H9 (cell line): ENCODE results near the gene TBCEL. TPM values are rescaled to one million over a fixed set of nuclear protein-coding genes. Genes with fewer than 3 reads are reported as not detected.

Experiments
- DNase-seq: peaks from one replicate; pipeline ENCODE4 v3.0.0-alpha.2; 2017
- H2AFZ ChIP-seq: one replicate; pipeline ENCODE4 v1.6.1; 2013; ENCODE audit warnings: mild to moderate bottlenecking, low read length, control low read depth, moderate library complexity
- H2AK5ac ChIP-seq: 2 replicates; pipeline ENCODE4 v1.6.1; 2013; ENCODE audit warnings: low read length, control low read depth, mixed read lengths; ENCODE audit not compliant: insufficient read length
- H2BK120ac ChIP-seq: one replicate; pipeline ENCODE4 v1.6.1; 2013; ENCODE audit warnings: low read depth, mild to moderate bottlenecking, low read length, control low read depth, inconsistent platforms; ENCODE audit not compliant: poor library complexity, severe bottlenecking
- H2BK12ac ChIP-seq: 2 replicates; pipeline ENCODE4 v1.6.1; 2013; ENCODE audit warnings: low read length, control low read depth, mixed read lengths, low read depth; ENCODE audit not compliant: insufficient read length
- H2BK15ac ChIP-seq: 2 replicates; pipeline ENCODE4 v1.6.1; 2013; ENCODE audit warnings: low read depth, low read length, control low read depth
- H2BK20ac ChIP-seq: one replicate; pipeline ENCODE4 v1.6.1; 2013; ENCODE audit warnings: low read depth, mild to moderate bottlenecking, low read length, control low read depth, inconsistent platforms; ENCODE audit not compliant: poor library complexity, severe bottlenecking
- H2BK5ac ChIP-seq: 2 replicates; pipeline ENCODE4 v1.6.1; 2013; ENCODE audit warnings: low read length, control low read depth, mixed read lengths; ENCODE audit not compliant: insufficient read length
- H3K14ac ChIP-seq: 2 replicates; pipeline ENCODE4 v1.6.1; 2013; ENCODE audit warnings: low read length, control low read depth; ENCODE audit not compliant: insufficient read depth
- H3K18ac ChIP-seq: 2 replicates; pipeline ENCODE4 v1.6.1; 2013; ENCODE audit warnings: low read depth, mild to moderate bottlenecking, mixed read lengths, low read length, control low read depth; ENCODE audit not compliant: insufficient read length
- H3K23ac ChIP-seq: 2 replicates; pipeline ENCODE4 v1.6.1; 2013; ENCODE audit warnings: low read length, control low read depth, mixed read lengths, low read depth; ENCODE audit not compliant: insufficient read length
- H3K23me2 ChIP-seq: 2 replicates; pipeline ENCODE4 v1.6.1; 2013; ENCODE audit warnings: low read depth, mild to moderate bottlenecking, mixed read lengths, low read length, control low read depth; ENCODE audit not compliant: insufficient read length, poor library complexity, severe bottlenecking
- H3K27ac ChIP-seq: 2 replicates; pipeline ENCODE4 v1.5.1; 2013; ENCODE audit warnings: low read length, control low read depth, mixed read lengths, low read depth; ENCODE audit not compliant: insufficient read length
- H3K27me3 ChIP-seq: 2 replicates; pipeline ENCODE4 v1.6.1; 2013; ENCODE audit warnings: low read length, control low read depth, inconsistent platforms; ENCODE audit not compliant: insufficient read depth
- H3K4ac ChIP-seq: 2 replicates; pipeline ENCODE4 v1.6.1; 2013; ENCODE audit warnings: low read depth, mild to moderate bottlenecking, control low read depth, inconsistent platforms, low read length, moderate library complexity
- H3K4me1 ChIP-seq: 2 replicates; pipeline ENCODE4 v1.6.1; 2013; ENCODE audit warnings: low read length, control low read depth, inconsistent platforms; ENCODE audit not compliant: insufficient read depth
- H3K4me2 ChIP-seq: 2 replicates; pipeline ENCODE4 v1.6.1; 2013; ENCODE audit warnings: low read length, control low read depth, mixed read lengths; ENCODE audit not compliant: insufficient read length, insufficient read depth
- H3K56ac ChIP-seq: 2 replicates; pipeline ENCODE4 v1.6.1; 2013; ENCODE audit warnings: low read depth, mild to moderate bottlenecking, mixed read lengths, low read length, control low read depth; ENCODE audit not compliant: insufficient read length
- H3K79me1 ChIP-seq: 2 replicates; pipeline ENCODE4 v1.6.1; 2013; ENCODE audit warnings: low read depth, mild to moderate bottlenecking, moderate library complexity, low read length, control low read depth, inconsistent platforms; ENCODE audit not compliant: insufficient read depth, poor library complexity, severe bottlenecking
- H3K79me2 ChIP-seq: 2 replicates; pipeline ENCODE4 v1.6.1; 2013; ENCODE audit warnings: low read length, control low read depth, inconsistent platforms; ENCODE audit not compliant: insufficient read depth
- H3K9ac ChIP-seq: 2 replicates; pipeline ENCODE4 v1.6.1; 2013; ENCODE audit warnings: low read length, control low read depth, mixed read lengths; ENCODE audit not compliant: insufficient read length; ENCODE audit errors: extremely low read depth
- H3K9me3 ChIP-seq: one replicate; pipeline ENCODE4 v1.6.1; 2013; ENCODE audit warnings: low read depth, low read length, inconsistent platforms; ENCODE audit not compliant: control insufficient read depth
- H3T11ph ChIP-seq: one replicate; pipeline ENCODE4 v1.6.1; 2013; ENCODE audit warnings: mild to moderate bottlenecking, low read length, control low read depth, inconsistent platforms
- H4K20me1 ChIP-seq: one replicate; pipeline ENCODE4 v1.6.1; 2013; ENCODE audit not compliant: control insufficient read depth, insufficient read length, insufficient read depth
- H4K5ac ChIP-seq: 2 replicates; pipeline ENCODE4 v1.6.1; 2013; ENCODE audit warnings: low read depth, mild to moderate bottlenecking, mixed read lengths, low read length, control low read depth; ENCODE audit not compliant: insufficient read length
- H4K8ac ChIP-seq: replicated peaks from 2 replicates; pipeline ENCODE4 v1.6.1; 2013; ENCODE audit warnings: low read length, control low read depth, mixed read lengths, low read depth; ENCODE audit not compliant: insufficient read length
- H4K91ac ChIP-seq: 2 replicates; pipeline ENCODE4 v1.6.1; 2013; ENCODE audit warnings: low read depth, mild to moderate bottlenecking, moderate library complexity, mixed read lengths, low read length, control low read depth; ENCODE audit not compliant: insufficient read length
- H3K27ac Mint-ChIP-seq, 3 experiments: 2 replicates in 2 of 3; 3 replicates in 1 of 3; pipeline ENCODE4 v1.8.0; 2020 to 2021; ENCODE audit warnings: mixed read lengths in 3 of 3, mild to moderate bottlenecking in 1 of 3, moderate library complexity in 1 of 3
- H3K27me3 Mint-ChIP-seq: 2 replicates; pipeline ENCODE4 v1.8.0; 2021; ENCODE audit warnings: low read depth, mild to moderate bottlenecking, moderate library complexity, mixed read lengths
- H3K36me3 Mint-ChIP-seq, 3 experiments: 2 replicates in 2 of 3; 3 replicates in 1 of 3; pipeline ENCODE4 v1.8.0; 2020 to 2021; ENCODE audit warnings: low read depth in 3 of 3, mixed read lengths in 3 of 3; ENCODE audit not compliant: insufficient read depth in 1 of 3
- H3K4me1 Mint-ChIP-seq, 2 experiments: 2 replicates each; pipeline ENCODE4 v1.8.0; 2020; ENCODE audit warnings: mixed read lengths in 2 of 2
- H3K4me3 Mint-ChIP-seq, 2 experiments: 2 replicates in 1 of 2; 3 replicates in 1 of 2; pipeline ENCODE4 v1.8.0; 2020 to 2021; ENCODE audit warnings: mild to moderate bottlenecking in 2 of 2, mixed read lengths in 2 of 2, moderate library complexity in 1 of 2
- H3K9me3 Mint-ChIP-seq, 2 experiments: 2 replicates in 1 of 2; 3 replicates in 1 of 2; pipeline ENCODE4 v1.8.0; 2020; ENCODE audit warnings: mild to moderate bottlenecking in 2 of 2, mixed read lengths in 2 of 2, moderate library complexity in 1 of 2
- CTCF ChIP-seq: fragments of 200-600 bp; sonication (generic); conservative IDR thresholded peaks from 3 replicates; pipeline ENCODE4 v1.8.0; 2021; ENCODE audit warnings: antibody characterized with exemption, mild to moderate bottlenecking
- WGBS: extraction: QIAGEN DNeasy Blood & Tissue Kit; methylation state at CpG from one replicate; pipeline ENCODE4 v1.1.7; 2013; ENCODE audit warnings: missing lambda C conversion rate, low lambda C conversion rate, mixed read lengths; ENCODE audit not compliant: insufficient read length; ENCODE audit errors: extremely low coverage; 5-methylcytosine and 5-hydroxymethylcytosine counted together
- total RNA-seq: library from RNA; stranded (reverse); gene quantifications from 2 replicates; pipeline ENCODE4 v1.2.1, GENCODE V29; 2021

The TBCEL gene
- total RNA-seq, 1 experiment from 2014 or later = 17.3 TPM

- Histone ChIP-seq H2BK20ac (no peak overlapping the region), H2BK15ac (no peak overlapping the region), H2BK120ac (no peak overlapping the region), H2BK5ac (no peak overlapping the region), H3K9me3 (no peaks in the 10 kb centered on the region), H4K8ac (no peak overlapping the region), H3K9ac (no peak overlapping the region), H3K4me2 (no peak overlapping the region), H2AK5ac (no peak overlapping the region), H3K23me2 (no peaks in the 10 kb centered on the region), H4K91ac (no peak overlapping the region), H2BK12ac (no peak overlapping the region), H3K27ac (no peak overlapping the region), H3K14ac (no peak overlapping the region), H2AFZ (no peak overlapping the region), H3K4me1 (no peaks in the 10 kb centered on the region), H3K79me1 (no peaks in the 10 kb centered on the region), H3K23ac (no peak overlapping the region), H3K79me2 (peaks cover 3% of the 10 kb centered on the region; the same call in 1 of the 2 replicates), H3K56ac (no peak overlapping the region), H3K4ac (no peak overlapping the region), H4K5ac (no peak overlapping the region), H3T11ph (no peak overlapping the region), H4K20me1 (no peaks in the 10 kb centered on the region), H3K27me3 (no peaks in the 10 kb centered on the region), H3K18ac (no peak overlapping the region)
- no peak for DNase-seq
- Mint-ChIP-seq H3K27ac (peak overlapping the region in 1 of 3 experiments; percentile 21; a peak in 2 of 7 replicates), H3K4me1 (peaks cover 8% of the 10 kb centered on the region in 2 experiments), H3K9me3 (no peaks in the 10 kb centered on the region), H3K36me3 (no peaks in the 10 kb centered on the region), H3K4me3 (no peak overlapping the region), H3K27me3 (no peaks in the 10 kb centered on the region)
- WGBS = no CpG with 5 or more reads among the region's 3 CpGs
- TF ChIP-seq CTCF = no peak
Measured at GRCh38 chr11:121029813-121030445, 6.0 kb downstream of the TBCEL start.
